Smooth muscle cell (in vitro differentiated cells): Measurements from ENCODE around the gene TCP11. TPM values are rescaled to one million over a fixed set of nuclear protein-coding genes. Genes with fewer than 3 reads are reported as not detected.

Source experiments
- DNase-seq: peaks from one replicate; lab custom pipeline; 2025; ENCODE audit not compliant: unreplicated experiment; lab: John Stamatoyannopoulos, UW
- H2AFZ ChIP-seq: fragments of 200-600 bp; sonication (generic); 2 replicates; pipeline ENCODE4 v1.6.0; 2016; ENCODE audit warnings: antibody characterized with exemption, low read depth, mild to moderate bottlenecking
- H3F3A ChIP-seq: fragments of 200-600 bp; sonication (generic); 2 replicates; pipeline ENCODE4 v1.6.0; 2017; ENCODE audit warnings: antibody characterized with exemption, low read depth
- H3K27ac ChIP-seq: fragments of 200-600 bp; sonication (generic); 2 replicates; pipeline ENCODE4 v1.5.1; 2016; ENCODE audit warnings: low read depth, mild to moderate bottlenecking
- H3K27me3 ChIP-seq: fragments of 200-600 bp; sonication (generic); 2 replicates; pipeline ENCODE4 v1.6.1; 2016; ENCODE audit warnings: low read depth, mild to moderate bottlenecking
- H3K36me3 ChIP-seq: fragments of 200-600 bp; sonication (generic); 2 replicates; pipeline ENCODE4 v1.5.1; 2016; ENCODE audit warnings: low read depth
- H3K4me1 ChIP-seq: fragments of 200-600 bp; sonication (generic); 2 replicates; pipeline ENCODE4 v1.5.1; 2016; ENCODE audit warnings: low read depth
- H3K4me2 ChIP-seq: fragments of 200-600 bp; sonication (generic); 2 replicates; pipeline ENCODE4 v1.6.0; 2016; ENCODE audit warnings: mild to moderate bottlenecking
- H3K4me3 ChIP-seq: fragments of 200-600 bp; sonication (generic); 2 replicates; pipeline ENCODE4 v1.5.1; 2016; ENCODE audit warnings: mild to moderate bottlenecking
- H3K79me2 ChIP-seq: fragments of 200-600 bp; sonication (generic); 2 replicates; pipeline ENCODE4 v1.6.0; 2016; ENCODE audit warnings: low read depth, mild to moderate bottlenecking
- H3K9ac ChIP-seq: fragments of 200-600 bp; sonication (generic); 2 replicates; pipeline ENCODE4 v1.6.0; 2016; ENCODE audit warnings: low read depth
- H3K9me3 ChIP-seq: fragments of 200-600 bp; sonication (generic); replicated peaks from 2 replicates; pipeline ENCODE4 v1.5.1; 2016; ENCODE audit warnings: low read depth
- H4K20me1 ChIP-seq: fragments of 200-600 bp; sonication (generic); 2 replicates; pipeline ENCODE4 v1.6.0; 2016; ENCODE audit warnings: low read depth
- WGBS: methylation state at CpG from one replicate; pipeline ENCODE4 v1.1.7; 2016; ENCODE audit warnings: low lambda C conversion rate; 5-methylcytosine and 5-hydroxymethylcytosine counted together
- polyA plus RNA-seq: library from polyadenylated mRNA; unstranded; fragments of >200 nt; fragmentation: Nextera tagmentation; extraction: Ambion mirVana; gene quantifications from 2 replicates; pipeline ENCODE4 v1.2.1, GENCODE V29; 2016
- total RNA-seq: library from RNA; depleted of rRNA; stranded (reverse); fragments of >200 nt; gene quantifications from 2 replicates; pipeline ENCODE4 v1.2.3, GENCODE V29; 2014
- TF ChIP-seq, protein P1 (sequence below): fragments of 200-600 bp; sonication (generic); IDR thresholded peaks from 2 replicates; pipeline ENCODE4 v1.5.1; 2017; ENCODE audit warnings: borderline replicate concordance, mild to moderate bottlenecking, antibody characterized with exemption; ENCODE audit not compliant: insufficient read depth, poor library complexity, severe bottlenecking

Gene TCP11
- total and polyA plus RNA-seq, 2 experiments from 2014 or later, result 0.64 TPM; not detected in 1

DNA sequence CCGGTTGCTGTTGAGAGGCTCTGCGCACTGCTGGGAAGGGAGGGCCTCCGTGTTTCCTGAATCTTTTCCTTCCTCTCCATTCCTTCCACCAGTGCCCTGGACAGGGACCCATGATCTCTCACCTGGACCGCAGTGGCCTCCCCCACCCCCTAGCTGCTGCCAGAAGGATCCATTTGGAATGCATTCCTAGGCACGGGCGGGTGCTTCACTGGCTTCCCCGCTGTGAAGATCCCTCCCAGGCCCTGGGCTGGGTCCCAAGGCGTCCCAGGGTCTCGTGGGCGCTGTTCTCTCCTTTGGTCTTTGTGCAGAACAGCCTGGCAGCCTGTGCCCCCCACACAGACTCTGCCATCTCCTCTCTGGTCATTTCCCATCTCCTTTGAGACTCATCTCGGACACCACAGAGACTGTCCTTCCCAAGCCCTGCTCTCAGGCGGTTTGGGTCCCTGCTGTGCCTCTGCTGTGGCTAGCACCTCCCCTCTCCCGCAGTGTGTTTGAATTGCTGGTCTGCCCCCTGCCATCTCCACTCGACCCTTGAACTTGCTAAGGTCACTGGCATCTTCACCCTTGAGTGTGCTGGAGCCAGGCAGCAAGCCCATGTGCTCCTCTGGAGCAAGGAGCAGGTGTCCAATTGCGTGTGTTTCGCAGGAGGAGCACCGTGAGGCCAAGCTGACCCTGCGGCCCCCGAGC lies 59.0 kb downstream of the TCP11 start:
- DNase-seq, result no peak
- Histone ChIP-seq H3K36me3 (no peaks in the 10 kb centered on the region), H3F3A (no peaks in the 10 kb centered on the region), H2AFZ (no peak overlapping the region), H3K4me1 (no peaks in the 10 kb centered on the region), H4K20me1 (no peaks in the 10 kb centered on the region), H3K9me3 (no peaks in the 10 kb centered on the region), H3K9ac (no peak overlapping the region), H3K4me3 (no peak overlapping the region), H3K27me3 (no peaks in the 10 kb centered on the region), H3K79me2 (no peaks in the 10 kb centered on the region), H3K4me2 (no peak overlapping the region), H3K27ac (no peak overlapping the region)
- WGBS, result 91% methylated on average over 19 of the region's 19 CpGs
- TF ChIP-seq, protein P1, sequence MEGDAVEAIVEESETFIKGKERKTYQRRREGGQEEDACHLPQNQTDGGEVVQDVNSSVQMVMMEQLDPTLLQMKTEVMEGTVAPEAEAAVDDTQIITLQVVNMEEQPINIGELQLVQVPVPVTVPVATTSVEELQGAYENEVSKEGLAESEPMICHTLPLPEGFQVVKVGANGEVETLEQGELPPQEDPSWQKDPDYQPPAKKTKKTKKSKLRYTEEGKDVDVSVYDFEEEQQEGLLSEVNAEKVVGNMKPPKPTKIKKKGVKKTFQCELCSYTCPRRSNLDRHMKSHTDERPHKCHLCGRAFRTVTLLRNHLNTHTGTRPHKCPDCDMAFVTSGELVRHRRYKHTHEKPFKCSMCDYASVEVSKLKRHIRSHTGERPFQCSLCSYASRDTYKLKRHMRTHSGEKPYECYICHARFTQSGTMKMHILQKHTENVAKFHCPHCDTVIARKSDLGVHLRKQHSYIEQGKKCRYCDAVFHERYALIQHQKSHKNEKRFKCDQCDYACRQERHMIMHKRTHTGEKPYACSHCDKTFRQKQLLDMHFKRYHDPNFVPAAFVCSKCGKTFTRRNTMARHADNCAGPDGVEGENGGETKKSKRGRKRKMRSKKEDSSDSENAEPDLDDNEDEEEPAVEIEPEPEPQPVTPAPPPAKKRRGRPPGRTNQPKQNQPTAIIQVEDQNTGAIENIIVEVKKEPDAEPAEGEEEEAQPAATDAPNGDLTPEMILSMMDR, result no peak

DNA sequence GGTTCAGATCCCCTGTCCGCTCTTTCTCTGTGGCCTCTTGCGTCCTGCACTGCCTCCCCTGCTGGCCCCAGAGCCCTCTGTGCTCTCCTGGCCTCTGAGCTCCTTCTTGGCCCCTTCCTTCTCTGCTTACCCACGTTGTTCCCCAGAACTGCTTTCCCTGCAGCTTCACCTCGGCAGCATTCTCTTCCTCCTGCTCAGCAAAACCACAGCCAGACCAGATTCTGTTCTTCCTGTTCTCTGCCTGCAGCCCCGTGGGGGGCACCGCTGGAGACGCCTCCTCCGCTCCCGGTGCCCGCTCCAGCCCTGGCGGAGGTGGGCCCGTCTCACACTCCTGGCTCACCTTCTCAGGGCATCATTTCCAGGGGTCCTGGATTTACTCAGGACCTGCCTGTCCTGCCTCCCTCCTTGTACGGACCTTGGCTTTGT lies 59.7 kb downstream of the TCP11 start:
- H3K27ac ChIP-seq, result no peak overlapping the region
- TF ChIP-seq, protein P1, result no peak
- no peak overlapping the region for H3K9ac ChIP-seq
- H3K79me2 ChIP-seq, result no peaks in the 10 kb centered on the region
- no peaks in the 10 kb centered on the region for H3K9me3 ChIP-seq
- H3F3A ChIP-seq, result no peaks in the 10 kb centered on the region
- H3K27me3 ChIP-seq, result no peaks in the 10 kb centered on the region
- H3K36me3 ChIP-seq, result no peaks in the 10 kb centered on the region
- DNase-seq, result no peak
- no peaks in the 10 kb centered on the region for H4K20me1 ChIP-seq
- no peaks in the 10 kb centered on the region for H3K4me1 ChIP-seq
- H2AFZ ChIP-seq, result no peak overlapping the region
- H3K4me2 ChIP-seq, result no peak overlapping the region
- H3K4me3 ChIP-seq, result no peak overlapping the region
- WGBS, result 76% methylated on average over 13 of the region's 13 CpGs

DNA sequence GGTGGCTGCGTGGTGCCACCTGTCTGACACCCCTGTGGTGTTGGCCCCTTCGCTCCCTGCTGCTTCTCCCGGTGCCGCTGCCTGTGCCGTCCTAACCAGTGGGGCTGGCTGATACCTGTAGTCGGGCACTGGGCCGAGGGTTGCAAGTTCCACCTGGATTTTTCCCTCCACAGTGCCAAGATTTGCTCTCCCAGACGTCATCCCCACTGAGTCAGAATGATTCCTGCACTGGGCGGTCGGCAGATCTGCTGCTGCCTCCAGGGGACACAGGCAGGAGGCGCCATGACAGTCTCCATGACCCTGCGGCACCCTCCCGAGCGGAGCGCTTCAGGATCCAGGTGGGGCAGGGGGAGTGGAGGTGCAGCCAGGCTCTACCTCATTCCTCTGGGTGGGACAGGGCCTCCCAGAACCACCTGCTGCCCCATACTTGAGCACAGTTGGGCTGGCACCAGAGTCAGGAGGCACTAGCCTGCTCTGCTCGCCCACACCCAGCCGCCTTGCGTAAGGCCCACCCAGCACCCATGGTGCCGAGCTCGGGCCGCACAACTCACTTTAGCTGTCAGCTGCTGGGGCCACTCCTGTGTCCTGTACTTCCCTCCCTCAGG lies 60.2 kb downstream of the TCP11 start:
- WGBS, result 95% methylated on average over 21 of the region's 21 CpGs
- no peak overlapping the region for H3K27ac ChIP-seq
- no peak overlapping the region for H3K9ac ChIP-seq
- no peaks in the 10 kb centered on the region for H3K79me2 ChIP-seq
- H3K4me1 ChIP-seq, result no peaks in the 10 kb centered on the region
- TF ChIP-seq, protein P1, result no peak
- H3F3A ChIP-seq, result no peaks in the 10 kb centered on the region
- H2AFZ ChIP-seq, result no peak overlapping the region
- no peaks in the 10 kb centered on the region for H3K36me3 ChIP-seq
- H3K4me2 ChIP-seq, result no peak overlapping the region
- no peak for DNase-seq
- H3K4me3 ChIP-seq, result no peak overlapping the region
- no peaks in the 10 kb centered on the region for H3K9me3 ChIP-seq
- H4K20me1 ChIP-seq, result no peaks in the 10 kb centered on the region
- H3K27me3 ChIP-seq, result no peaks in the 10 kb centered on the region
